B cell (primary cell): ENCODE data around the gene EHD2. TPM values are rescaled to one million over a fixed set of nuclear protein-coding genes. Genes with fewer than 3 reads are reported as not detected.

Source experiments
- ATAC-seq: fragments of 200-7000 bp; cut with Tn5 transposase; one replicate; pipeline ENCODE4 v1.10.0; 2021; ENCODE audit warnings: low read depth, mild to moderate bottlenecking, moderate number of reproducible peaks, moderate library complexity
- CTCF ChIA-PET: fragments of 350-600 bp; sonication (Branson Sonifier 250); formaldehyde crosslinking; loops from one replicate; lab custom pipeline; 2021; ENCODE audit warnings: antibody characterized with exemption, inconsistent platforms; lab: Charles Lee
- POLR2A ChIA-PET: fragments of 350-600 bp; sonication (Branson Sonifier 250); formaldehyde crosslinking; loops from one replicate; lab custom pipeline; 2021; ENCODE audit warnings: antibody characterized with exemption; lab: Charles Lee
- DNase-seq: peaks from one replicate; pipeline ENCODE4 v3.0.0; 2013
- H2AFZ ChIP-seq: 2 replicates; pipeline ENCODE4 v1.6.1; 2012; ENCODE audit warnings: mild to moderate bottlenecking, low read depth, low read length; ENCODE audit not compliant: insufficient read depth, poor library complexity, severe bottlenecking
- H3K27ac ChIP-seq, 2 donors: 1 replicate in 1 of 2; 2 replicates in 1 of 2; pipeline ENCODE4 v1.5.1; 2012 to 2013; ENCODE audit warnings: low read length in 2 of 2, mild to moderate bottlenecking in 2 of 2, moderate library complexity in 1 of 2
- H3K27me3 ChIP-seq, 4 experiments: fragments of 200-600 bp in 1 of 4; sonication (generic) in 1 of 4; replicated peaks in 1 of 4; 1 replicate in 2 of 4; 2 replicates in 2 of 4; pipeline versions ENCODE4 v1.6.1 to v1.7.0; 2013 to 2016; ENCODE audit warnings: low read length in 3 of 4, mild to moderate bottlenecking in 2 of 4, mixed read lengths in 1 of 4, moderate library complexity in 1 of 4; ENCODE audit not compliant: insufficient read depth in 4 of 4, control insufficient read depth in 3 of 4; ENCODE audit errors: control extremely low read depth in 1 of 4
- H3K36me3 ChIP-seq, 2 experiments: replicated peaks in 1 of 2; 1 replicate in 1 of 2; 2 replicates in 1 of 2; pipeline versions ENCODE4 v1.6.1 to v1.7.1; 2013; ENCODE audit warnings: low read length in 1 of 2; ENCODE audit not compliant: insufficient read depth in 2 of 2, control insufficient read depth in 1 of 2; ENCODE audit errors: control extremely low read depth in 1 of 2, extremely low read depth in 1 of 2
- H3K4me1 ChIP-seq, 2 donors: fragments of 200-600 bp in 1 of 2; sonication (generic) in 1 of 2; 1 replicate in 1 of 2; 2 replicates in 1 of 2; pipeline versions ENCODE4 v1.5.1 to v1.6.1; 2013 to 2017; ENCODE audit warnings: low read length in 2 of 2; ENCODE audit not compliant: control insufficient read depth in 2 of 2, insufficient read depth in 2 of 2
- H3K4me2 ChIP-seq: replicated peaks from 2 replicates; pipeline ENCODE3; 2012; ENCODE audit warnings: mild to moderate bottlenecking, low read depth, low read length; ENCODE audit not compliant: poor library complexity, severe bottlenecking
- H3K4me3 ChIP-seq, 5 experiments: fragments of 200-600 bp in 1 of 5; sonication (generic) in 1 of 5; 1 replicate in 3 of 5; 2 replicates in 2 of 5; pipeline versions ENCODE4 v1.5.1 to v1.7.0; 2011 to 2016; ENCODE audit warnings: low read length in 4 of 5, mild to moderate bottlenecking in 4 of 5, low read depth in 2 of 5, control low read depth in 1 of 5, moderate library complexity in 1 of 5; ENCODE audit not compliant: insufficient read depth in 1 of 5; ENCODE audit errors: control extremely low read depth in 1 of 5, extremely low read depth in 1 of 5
- H3K79me2 ChIP-seq: fragments of 200-600 bp; sonication (generic); one replicate; pipeline ENCODE4 v1.6.0; 2016; ENCODE audit warnings: low read length; ENCODE audit not compliant: control insufficient read depth, insufficient read depth
- H3K9ac ChIP-seq: fragments of 200-600 bp; sonication (generic); 2 replicates; pipeline ENCODE4 v1.6.1; 2017; ENCODE audit warnings: mild to moderate bottlenecking, low read length, moderate library complexity
- H3K9me3 ChIP-seq, 3 donors: one replicate each; pipeline versions ENCODE4 v1.6.1 to v1.7.1; 2013; ENCODE audit warnings: low read length in 2 of 3; ENCODE audit not compliant: control insufficient read depth in 2 of 3, insufficient read depth in 1 of 3; ENCODE audit errors: control extremely low read depth in 1 of 3
- H4K20me1 ChIP-seq: 2 replicates; pipeline ENCODE4 v1.6.0; 2012; ENCODE audit warnings: mild to moderate bottlenecking, low read length; ENCODE audit not compliant: insufficient read depth, control insufficient read depth, poor library complexity, severe bottlenecking
- H3K27ac Mint-ChIP-seq: one replicate; pipeline ENCODE4 v1.8.0; 2021; ENCODE audit warnings: mixed read lengths
- H3K27me3 Mint-ChIP-seq: one replicate; pipeline ENCODE4 v1.8.0; 2021; ENCODE audit warnings: mixed read lengths
- H3K4me1 Mint-ChIP-seq: one replicate; pipeline ENCODE4 v1.8.0; 2021; ENCODE audit warnings: mixed read lengths
- H3K4me3 Mint-ChIP-seq: one replicate; pipeline ENCODE4 v1.8.0; 2021; ENCODE audit warnings: mixed read lengths
- H3K9me3 Mint-ChIP-seq: one replicate; pipeline ENCODE4 v1.8.0; 2022; ENCODE audit warnings: mixed read lengths; ENCODE audit not compliant: insufficient read depth
- CTCF ChIP-seq: fragments of 200-600 bp; IDR thresholded peaks from one replicate; pipeline ENCODE4 v1.8.0; 2022; ENCODE audit warnings: antibody characterized with exemption, mild to moderate bottlenecking
- EZH2 ChIP-seq: IDR thresholded peaks from 2 replicates; pipeline ENCODE4 v1.6.1; 2012; ENCODE audit warnings: borderline replicate concordance, low read depth, mild to moderate bottlenecking, moderate library complexity, low read length; ENCODE audit not compliant: insufficient read depth, poor library complexity, severe bottlenecking
- WGBS: methylation state at CpG from one replicate; pipeline ENCODE4 v1.1.5; 2013; ENCODE audit warnings: missing lambda C conversion rate; ENCODE audit not compliant: insufficient coverage; 5-methylcytosine and 5-hydroxymethylcytosine counted together
- intact Hi-C: fragments of 100-400 bp; cut with micrococcal nuclease; formaldehyde crosslinking; loops from one replicate; pipeline ENCODE4 v1.10.0; 2022
- polyA plus RNA-seq: library from polyadenylated mRNA; depleted of rRNA; stranded (reverse); fragments of >200 nt; gene quantifications from 2 replicates; pipeline ENCODE4 v1.2.3, GENCODE V29; 2012
- total RNA-seq, 2 donors: library from RNA; stranded (reverse); fragments of 120-200 nt in 1 of 2; gene quantifications; 1 replicate in 1 of 2; 2 replicates in 1 of 2; pipeline versions ENCODE4 v1.2.3 to v1.2.4, GENCODE V29; 2013 to 2022

EHD2 gene
- total and polyA plus RNA-seq, 2 donors (not counting 1 experiment from before 2014, with no cell fraction given): not detected

- H3K4me2 ChIP-seq: peak overlapping the region; percentile 55
- no peak for DNase-seq
- no peaks in the 10 kb centered on the region for H3K36me3 ChIP-seq
- peaks cover 0 to 8% (median 0%) of the 10 kb centered on the region in 3 donors for H3K9me3 ChIP-seq
- peaks cover 10 to 16% of the 10 kb centered on the region in 2 donors for H3K4me1 ChIP-seq
- CTCF ChIA-PET: no interaction called here
- intact Hi-C loops: no loop called here
- H4K20me1 ChIP-seq: no peaks in the 10 kb centered on the region
- POLR2A ChIA-PET: no interaction called here
- no peaks in the 10 kb centered on the region for H3K79me2 ChIP-seq
- H3K4me1 Mint-ChIP-seq: peaks cover 7% of the 10 kb centered on the region
- no peak overlapping the region for H3K4me3 Mint-ChIP-seq
- no peak overlapping the region for H3K4me3 ChIP-seq
- H3K27ac ChIP-seq: no peak overlapping the region
- no peak for ATAC-seq
- TF ChIP-seq CTCF (no peak), EZH2 (no peak)
- H3K27me3 Mint-ChIP-seq: peaks cover 44% of the 10 kb centered on the region
- H2AFZ ChIP-seq: peak overlapping the region; percentile 69
- H3K27me3 ChIP-seq: peaks cover 0 to 26% (median 11%) of the 10 kb centered on the region in 4 experiments
- 9% methylated on average over 7 of the region's 9 CpGs for WGBS
- no peaks in the 10 kb centered on the region for H3K9me3 Mint-ChIP-seq
- H3K9ac ChIP-seq: no peak overlapping the region
- no peak overlapping the region for H3K27ac Mint-ChIP-seq
Observed at GRCh38 chr19:47729468-47729798, 16.2 kb downstream of the EHD2 start.

- POLR2A ChIA-PET: no interaction called here
- peak overlapping the region; percentile 55 for H3K4me2 ChIP-seq
- H3K4me1 Mint-ChIP-seq: peaks cover 7% of the 10 kb centered on the region
Observed at GRCh38 chr19:47729799-47730520, 16.7 kb downstream of the EHD2 start.

More at GRCh38 chr19:47729799-47730520, 16.7 kb downstream of the EHD2 start:
- peaks cover 10 to 16% of the 10 kb centered on the region in 2 donors for H3K4me1 ChIP-seq
- DNase-seq (no peak), ATAC-seq (peak; percentile 33)
- no peaks in the 10 kb centered on the region for H3K79me2 ChIP-seq
- H3K9ac ChIP-seq: no peak overlapping the region
- H2AFZ ChIP-seq: peak overlapping the region; percentile 69
- TF ChIP-seq CTCF: no peak
- TF ChIP-seq EZH2: no peak
- H3K27ac Mint-ChIP-seq: no peak overlapping the region
- H3K36me3 ChIP-seq: no peaks in the 10 kb centered on the region
- H3K4me3 ChIP-seq: no peak overlapping the region
- H3K27me3 ChIP-seq: peaks cover 0 to 26% (median 11%) of the 10 kb centered on the region in 4 experiments
- no peak overlapping the region for H3K27ac ChIP-seq
- H3K9me3 Mint-ChIP-seq: no peaks in the 10 kb centered on the region
- 12% methylated on average over 28 of the region's 30 CpGs for WGBS
- H3K9me3 ChIP-seq: peaks cover 0 to 8% (median 0%) of the 10 kb centered on the region in 3 donors
- H3K4me3 Mint-ChIP-seq: peak overlapping the region; percentile 10
- intact Hi-C loops: no loop called here
- CTCF ChIA-PET: no interaction called here
- peaks cover 43% of the 10 kb centered on the region for H3K27me3 Mint-ChIP-seq
- H4K20me1 ChIP-seq: no peaks in the 10 kb centered on the region
